HG02642 (cell line): ENCODE results near the gene WNT3A.

ENCODE experiments used
- ATAC-seq: cut with Tn5 transposase; IDR thresholded peaks from one replicate; pipeline ENCODE4 v1.9.1; 2021; ENCODE audit warnings: mild to moderate bottlenecking; ENCODE audit not compliant: unreplicated experiment, poor library complexity

WNT3A gene

GRCh38 chr1:228044961-228045360 is 38.2 kb downstream of the WNT3A start:
- no peak for ATAC-seq

DNA sequence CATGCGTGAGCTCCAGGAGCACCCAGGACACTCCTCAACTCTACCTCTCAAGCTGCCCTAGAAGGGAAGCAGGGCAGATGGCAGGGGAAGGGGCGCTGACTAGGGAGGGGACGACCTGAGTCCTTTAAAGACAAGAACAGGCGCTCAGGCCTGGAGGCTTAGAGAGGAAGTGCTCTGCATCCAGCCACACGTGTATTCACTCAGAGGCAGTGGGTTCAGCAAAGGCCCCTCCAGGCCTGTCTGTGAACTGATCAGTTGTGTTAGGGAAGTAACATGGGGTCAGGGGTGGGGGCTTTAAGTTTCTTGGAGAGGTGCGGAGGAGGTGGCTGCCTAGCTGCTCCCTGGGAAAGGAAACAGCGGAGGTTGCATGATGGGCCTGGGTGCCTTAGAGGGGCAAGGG is 38.6 kb downstream of the WNT3A start:
- ATAC-seq: no peak

DNA sequence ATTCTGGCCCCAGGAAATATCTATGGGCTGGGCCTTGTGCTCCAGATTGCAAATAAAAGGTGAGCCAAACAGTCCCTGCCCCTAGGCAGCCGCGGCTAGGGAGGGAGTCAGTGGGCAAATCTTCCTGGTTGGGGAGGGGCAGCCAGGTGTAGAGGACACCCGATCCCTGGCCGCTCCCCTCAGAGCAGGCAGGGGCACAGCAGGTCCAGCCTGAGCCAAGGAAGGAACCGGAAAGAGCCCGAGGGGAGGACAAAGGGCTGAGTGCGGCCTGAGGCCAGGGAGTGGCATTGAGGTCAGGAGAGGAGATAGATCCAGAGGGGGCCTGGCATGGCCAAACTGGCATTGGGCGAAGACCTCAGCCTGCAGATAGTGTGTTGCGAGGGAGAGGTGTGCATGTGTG is 39.1 kb downstream of the WNT3A start:
- ATAC-seq: no peak

GRCh38 chr1:228046421-228047182 is 39.8 kb downstream of the WNT3A start:
- ATAC-seq: no peak

DNA sequence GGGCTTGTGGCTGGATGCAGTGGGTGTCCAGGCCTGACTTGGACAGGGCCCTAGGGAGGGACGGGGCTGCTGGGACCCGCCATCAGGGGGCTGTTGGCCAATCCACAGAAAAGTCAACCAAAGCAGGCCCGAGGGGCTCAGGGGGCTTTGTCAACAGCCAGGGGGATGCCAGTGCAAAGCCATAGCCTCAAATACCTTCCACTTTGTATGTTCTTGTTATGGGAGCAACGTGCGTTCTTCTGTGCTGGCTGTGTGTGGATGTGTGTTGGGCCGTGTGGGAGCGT is 40.3 kb downstream of the WNT3A start:
- ATAC-seq: no peak

DNA sequence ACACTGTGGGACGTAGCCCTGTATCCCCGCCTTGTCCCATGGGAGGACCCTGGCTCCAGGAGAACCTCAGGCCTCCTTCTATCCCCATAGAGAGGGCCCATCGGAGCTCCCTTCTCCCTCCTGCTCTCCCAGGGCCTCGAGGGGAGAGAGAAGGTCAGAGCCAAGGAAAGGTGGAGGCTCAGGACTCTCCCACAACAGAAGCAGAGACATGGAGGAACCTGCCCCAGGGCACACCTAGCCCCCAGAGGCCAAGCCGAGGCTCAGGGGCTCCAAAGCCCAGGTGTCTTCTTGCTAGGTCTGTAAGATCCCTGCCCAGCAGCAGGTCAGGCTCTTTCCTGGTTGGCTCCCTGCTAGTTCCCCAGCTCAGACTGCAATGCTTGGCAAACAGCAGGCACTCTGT is 41.3 kb downstream of the WNT3A start:
- ATAC-seq: no peak

GRCh38 chr1:228048659-228049298 is 42.0 kb downstream of the WNT3A start:
- ATAC-seq: no peak

GRCh38 chr1:228050571-228051231 is 43.9 kb downstream of the WNT3A start:
- ATAC-seq: no peak

DNA sequence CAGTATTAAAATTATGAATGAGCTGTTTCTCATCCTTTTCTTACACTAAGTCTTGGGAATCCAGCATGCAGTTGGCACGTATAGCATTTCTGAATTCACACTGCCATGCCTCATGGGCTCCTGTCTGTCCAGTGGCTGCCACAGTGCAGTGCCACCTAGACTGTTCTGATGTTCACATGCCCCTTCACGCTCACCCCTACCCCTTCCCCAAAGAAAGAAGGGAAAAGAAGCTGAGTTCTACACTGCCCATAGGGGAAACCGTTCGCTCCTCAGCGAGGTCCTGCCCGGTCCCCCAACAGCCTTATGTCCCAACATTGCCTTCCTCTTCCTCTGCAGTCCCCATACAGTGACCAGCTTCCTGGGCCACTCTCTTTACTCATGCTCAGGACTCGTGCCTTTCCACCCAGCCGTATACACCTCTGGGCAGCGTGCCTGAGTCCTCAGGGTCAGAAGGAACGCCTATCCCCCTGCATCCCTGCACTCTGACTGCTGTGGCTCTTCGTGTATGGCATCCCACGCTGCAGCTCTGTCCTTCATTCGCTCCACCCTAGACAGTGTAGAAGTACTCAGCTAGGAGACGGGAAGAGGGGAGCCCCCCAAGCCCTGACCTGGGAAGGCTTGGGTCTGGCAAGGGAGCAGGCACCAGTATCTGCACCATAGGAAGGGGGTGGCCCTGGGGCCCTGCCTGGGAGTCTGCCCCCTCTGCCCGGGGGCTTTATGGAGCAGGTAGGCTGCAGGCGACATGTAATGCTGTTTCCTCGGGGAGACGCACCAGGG is 51.6 kb downstream of the WNT3A start:
- ATAC-seq: no peak

DNA sequence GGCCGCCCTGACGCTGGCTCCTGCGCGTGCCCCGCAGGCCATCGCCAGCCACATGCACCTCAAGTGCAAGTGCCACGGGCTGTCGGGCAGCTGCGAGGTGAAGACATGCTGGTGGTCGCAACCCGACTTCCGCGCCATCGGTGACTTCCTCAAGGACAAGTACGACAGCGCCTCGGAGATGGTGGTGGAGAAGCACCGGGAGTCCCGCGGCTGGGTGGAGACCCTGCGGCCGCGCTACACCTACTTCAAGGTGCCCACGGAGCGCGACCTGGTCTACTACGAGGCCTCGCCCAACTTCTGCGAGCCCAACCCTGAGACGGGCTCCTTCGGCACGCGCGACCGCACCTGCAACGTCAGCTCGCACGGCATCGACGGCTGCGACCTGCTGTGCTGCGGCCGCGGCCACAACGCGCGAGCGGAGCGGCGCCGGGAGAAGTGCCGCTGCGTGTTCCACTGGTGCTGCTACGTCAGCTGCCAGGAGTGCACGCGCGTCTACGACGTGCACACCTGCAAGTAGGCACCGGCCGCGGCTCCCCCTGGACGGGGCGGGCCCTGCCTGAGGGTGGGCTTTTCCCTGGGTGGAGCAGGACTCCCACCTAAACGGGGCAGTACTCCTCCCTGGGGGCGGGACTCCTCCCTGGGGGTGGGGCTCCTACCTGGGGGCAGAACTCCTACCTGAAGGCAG is 52.3 kb downstream of the WNT3A start:
- ATAC-seq: no peak

DNA sequence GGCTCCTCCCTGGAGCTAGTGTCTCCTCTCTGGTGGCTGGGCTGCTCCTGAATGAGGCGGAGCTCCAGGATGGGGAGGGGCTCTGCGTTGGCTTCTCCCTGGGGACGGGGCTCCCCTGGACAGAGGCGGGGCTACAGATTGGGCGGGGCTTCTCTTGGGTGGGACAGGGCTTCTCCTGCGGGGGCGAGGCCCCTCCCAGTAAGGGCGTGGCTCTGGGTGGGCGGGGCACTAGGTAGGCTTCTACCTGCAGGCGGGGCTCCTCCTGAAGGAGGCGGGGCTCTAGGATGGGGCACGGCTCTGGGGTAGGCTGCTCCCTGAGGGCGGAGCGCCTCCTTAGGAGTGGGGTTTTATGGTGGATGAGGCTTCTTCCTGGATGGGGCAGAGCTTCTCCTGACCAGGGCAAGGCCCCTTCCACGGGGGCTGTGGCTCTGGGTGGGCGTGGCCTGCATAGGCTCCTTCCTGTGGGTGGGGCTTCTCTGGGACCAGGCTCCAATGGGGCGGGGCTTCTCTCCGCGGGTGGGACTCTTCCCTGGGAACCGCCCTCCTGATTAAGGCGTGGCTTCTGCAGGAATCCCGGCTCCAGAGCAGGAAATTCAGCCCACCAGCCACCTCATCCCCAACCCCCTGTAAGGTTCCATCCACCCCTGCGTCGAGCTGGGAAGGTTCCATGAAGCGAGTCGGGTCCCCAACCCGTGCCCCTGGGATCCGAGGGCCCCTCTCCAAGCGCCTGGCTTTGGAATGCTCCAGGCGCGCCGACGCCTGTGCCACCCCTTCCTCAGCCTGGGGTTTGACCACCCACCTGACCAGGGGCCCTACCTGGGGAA is 53.0 kb downstream of the WNT3A start:
- ATAC-seq: no peak

DNA sequence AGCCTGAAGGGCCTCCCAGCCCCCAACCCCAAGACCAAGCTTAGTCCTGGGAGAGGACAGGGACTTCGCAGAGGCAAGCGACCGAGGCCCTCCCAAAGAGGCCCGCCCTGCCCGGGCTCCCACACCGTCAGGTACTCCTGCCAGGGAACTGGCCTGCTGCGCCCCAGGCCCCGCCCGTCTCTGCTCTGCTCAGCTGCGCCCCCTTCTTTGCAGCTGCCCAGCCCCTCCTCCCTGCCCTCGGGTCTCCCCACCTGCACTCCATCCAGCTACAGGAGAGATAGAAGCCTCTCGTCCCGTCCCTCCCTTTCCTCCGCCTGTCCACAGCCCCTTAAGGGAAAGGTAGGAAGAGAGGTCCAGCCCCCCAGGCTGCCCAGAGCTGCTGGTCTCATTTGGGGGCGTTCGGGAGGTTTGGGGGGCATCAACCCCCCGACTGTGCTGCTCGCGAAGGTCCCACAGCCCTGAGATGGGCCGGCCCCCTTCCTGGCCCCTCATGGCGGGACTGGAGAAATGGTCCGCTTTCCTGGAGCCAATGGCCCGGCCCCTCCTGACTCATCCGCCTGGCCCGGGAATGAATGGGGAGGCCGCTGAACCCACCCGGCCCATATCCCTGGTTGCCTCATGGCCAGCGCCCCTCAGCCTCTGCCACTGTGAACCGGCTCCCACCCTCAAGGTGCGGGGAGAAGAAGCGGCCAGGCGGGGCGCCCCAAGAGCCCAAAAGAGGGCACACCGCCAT is 53.8 kb downstream of the WNT3A start:
- no peak for ATAC-seq

GRCh38 chr1:228061411-228062084 is 54.8 kb downstream of the WNT3A start:
- no peak for ATAC-seq

GRCh38 chr1:228062085-228062791 is 55.4 kb downstream of the WNT3A start:
- no peak for ATAC-seq

GRCh38 chr1:228062812-228063211 is 56.0 kb downstream of the WNT3A start:
- ATAC-seq: no peak

DNA sequence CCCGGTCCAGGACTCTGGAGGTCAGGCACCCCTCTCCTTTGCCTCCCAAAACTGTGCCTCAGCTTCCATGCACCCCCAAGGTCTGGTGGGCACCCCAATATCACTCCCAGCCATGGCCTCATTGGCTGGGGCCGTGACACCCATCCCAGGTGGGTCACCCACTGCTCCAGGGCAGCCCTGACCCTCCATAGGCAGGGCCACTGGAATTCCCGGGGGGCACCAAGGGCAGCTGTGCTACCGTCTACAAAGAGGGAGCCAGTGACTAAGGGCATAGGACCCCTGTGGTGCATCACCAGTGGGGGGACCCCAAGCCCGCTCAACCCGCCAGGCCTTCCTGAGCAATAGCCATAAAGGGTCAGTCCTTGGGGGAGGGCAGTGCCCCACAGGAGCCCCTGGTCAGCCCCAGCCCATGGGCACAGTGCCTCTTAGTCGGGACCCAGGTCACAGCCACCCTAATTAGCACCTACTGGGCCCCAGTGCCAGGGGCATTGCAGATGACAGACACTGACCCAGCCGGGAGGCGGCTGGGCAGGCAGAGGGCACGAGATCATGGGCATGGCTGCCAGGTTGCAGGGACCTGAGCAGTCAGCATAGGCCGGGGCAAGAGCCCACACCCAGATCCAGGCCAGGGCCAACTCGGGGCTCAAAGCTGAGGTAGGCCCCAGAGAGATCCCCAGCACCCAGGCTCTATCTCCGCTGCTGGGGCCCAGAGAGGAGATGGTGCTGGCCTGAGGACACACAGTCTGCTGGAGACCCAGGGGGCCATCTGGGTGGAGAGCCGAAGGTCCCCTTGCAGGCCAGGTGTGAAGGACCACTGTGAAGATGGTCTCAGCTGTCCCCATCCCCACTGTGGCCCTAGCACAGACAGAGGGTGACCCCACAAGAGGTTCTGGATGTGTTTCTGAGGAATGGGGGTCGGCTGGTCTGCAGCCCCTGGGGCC is 56.7 kb downstream of the WNT3A start:
- no peak for ATAC-seq

- no peak for ATAC-seq
These were observed 57.5 kb downstream of the WNT3A start for GRCh38 chr1:228064296-228064695.
